ENCODE data around the gene C2orf68. TPM values are rescaled to one million over a fixed set of nuclear protein-coding genes. Genes with fewer than 3 reads are reported as not detected.

Gene C2orf68
- 11.1 and 12.8 TPM in 2 replicates for total RNA-seq

GRCh38 chr2:85611705-85612587, at the start of gene C2orf68:
C2orf68 (minus strand) TSS chr2:85612066; CDS start chr2:85611984, 82 bp downstream.

GRCh38 chr2:85602476-85603234, 9.2 kb downstream of the C2orf68 start, which contains the start of gene TMEM150A:
TMEM150A (minus strand) TSS chr2:85602698; CDS start chr2:85601948, 750 bp downstream.

GRCh38 chr2:85595301-85596025, 16.4 kb downstream of the C2orf68 start, which contains the start of gene RNF181:
RNF181 (plus strand) TSS chr2:85595745; CDS start chr2:85595764, 19 bp downstream.

GRCh38 chr2:85584354-85584856, 27.5 kb downstream of the C2orf68 start, which contains the start of gene VAMP5:
VAMP5 (plus strand) TSS chr2:85584431; CDS start chr2:85584491, 60 bp downstream.

GRCh38 chr2:85577386-85578242, 34.3 kb downstream of the C2orf68 start, which contains the start of gene VAMP8:
VAMP8 (plus strand) TSS chr2:85577586; CDS start chr2:85577647, 61 bp downstream.

GRCh38 chr2:85561280-85562212, 50.3 kb downstream of the C2orf68 start, which contains the start of gene GGCX:
GGCX (minus strand) TSS chr2:85561493; CDS start chr2:85561428, 65 bp downstream.

Other genes starting within 250 kb of the C2orf68 start
- gene CAPG, start 201.7 kb downstream of the C2orf68 start, total RNA-seq = 49.6 and 50.7 TPM in 2 replicates
- not detected in 2 replicates for gene SH2D6, start 193.4 kb downstream of the C2orf68 start, total RNA-seq
- gene MAT2A, start 72.9 kb downstream of the C2orf68 start, total RNA-seq = 111 and 170 TPM in 2 replicates
- 75.5 and 87.9 TPM in 2 replicates for gene GGCX, start 50.6 kb downstream of the C2orf68 start, total RNA-seq
- 0.23 and 0.59 TPM in 2 replicates for gene VAMP8, start 34.5 kb downstream of the C2orf68 start, total RNA-seq
- 6.2 and 16.6 TPM in 2 replicates for gene VAMP5, start 27.6 kb downstream of the C2orf68 start, total RNA-seq
- 115 and 212 TPM in 2 replicates for gene RNF181, start 16.3 kb downstream of the C2orf68 start, total RNA-seq
- 10.1 and 11.7 TPM in 2 replicates for gene TMEM150A, start 9.4 kb downstream of the C2orf68 start, total RNA-seq
- 27.6 and 37.9 TPM in 2 replicates for gene USP39, start 4.1 kb upstream of the C2orf68 start, total RNA-seq
- gene SFTPB, start 56.1 kb upstream of the C2orf68 start, total RNA-seq = not detected in 2 replicates
- gene GNLY, start 82.3 kb upstream of the C2orf68 start, total RNA-seq = not detected in 2 replicates
- gene ATOH8, start 141.9 kb upstream of the C2orf68 start, total RNA-seq = 4.7 and 15.4 TPM in 2 replicates

All from smooth muscle cell of the umbilical artery (primary cell).